GM12872 (cell line): Measurements from ENCODE around the gene SEMA5A.

Experiments
- CTCF ChIP-seq: IDR thresholded peaks from 3 replicates; pipeline ENCODE4 v1.5.1; 2011; ENCODE audit warnings: low read depth, mild to moderate bottlenecking, low read length, moderate library complexity; ENCODE audit not compliant: insufficient read depth

SEMA5A gene

DNA sequence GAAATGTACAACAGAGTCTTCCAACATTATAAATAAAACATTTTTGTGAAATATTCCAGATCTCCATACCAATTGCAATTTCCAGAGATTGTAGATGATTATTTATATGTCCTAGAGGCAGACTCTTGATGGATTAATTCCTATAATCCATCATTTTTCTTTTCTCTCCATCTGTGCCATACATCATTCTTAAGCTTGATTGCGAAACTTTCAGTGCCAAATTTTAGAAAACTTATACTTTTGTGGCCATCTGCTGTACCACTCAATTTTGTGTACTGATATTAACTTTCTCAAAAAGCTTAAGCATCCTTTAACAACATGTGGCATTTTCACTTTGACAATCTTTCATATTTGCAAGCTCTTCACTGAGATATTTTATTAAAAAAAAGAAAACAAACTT lies 446.9 kb downstream of the SEMA5A start:
- no peak for TF ChIP-seq CTCF

DNA sequence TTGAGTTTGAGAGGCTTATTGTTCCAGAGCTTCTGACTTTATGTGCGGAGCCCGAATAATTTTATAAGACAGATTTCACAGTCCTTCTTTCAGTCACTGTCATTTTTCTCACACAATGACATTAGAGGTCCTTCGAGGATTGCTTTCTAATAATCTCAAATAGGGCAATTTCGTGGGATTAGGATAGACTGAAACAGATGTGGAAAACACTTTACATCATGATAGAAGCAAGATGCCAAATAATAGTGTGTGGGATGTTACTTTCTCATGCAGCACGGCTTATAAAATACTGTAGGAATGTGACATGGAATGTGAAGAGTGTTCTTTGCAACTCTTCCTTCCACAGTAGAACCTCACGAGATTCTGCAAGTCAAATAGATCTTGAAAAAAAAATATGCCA lies 451.3 kb downstream of the SEMA5A start:
- no peak for TF ChIP-seq CTCF

GRCh38 chr5:9091896-9092662 lies 453.8 kb downstream of the SEMA5A start:
- no peak for TF ChIP-seq CTCF

- no peak for TF ChIP-seq CTCF
Measured at GRCh38 chr5:9090381-9091026, 455.4 kb downstream of the SEMA5A start.

- no peak for TF ChIP-seq CTCF
Measured at GRCh38 chr5:9089893-9090292, 456.0 kb downstream of the SEMA5A start.

GRCh38 chr5:9082996-9083395 lies 462.9 kb downstream of the SEMA5A start:
- TF ChIP-seq CTCF, result no peak

DNA sequence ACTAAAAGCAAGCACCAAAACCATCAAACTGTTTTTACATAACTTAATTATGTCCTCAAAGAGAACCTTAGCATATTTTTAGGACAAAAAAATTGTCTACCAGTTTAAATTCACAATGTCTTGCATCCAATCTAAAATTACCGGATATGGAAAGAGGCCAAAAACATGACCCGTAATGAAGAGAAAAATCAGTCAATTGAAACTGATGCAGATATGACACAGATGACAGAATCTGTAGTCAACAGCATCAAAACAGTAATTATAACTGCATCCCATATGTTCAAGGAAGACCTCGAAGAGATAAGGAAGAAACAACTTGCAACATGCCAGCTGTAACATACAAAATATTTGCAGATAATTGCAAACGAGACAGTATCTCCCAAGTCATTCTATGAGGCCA lies 473.2 kb downstream of the SEMA5A start:
- TF ChIP-seq CTCF, result no peak
